ENCODE data around the gene RBM47. TPM values are rescaled to one million over a fixed set of nuclear protein-coding genes. Genes with fewer than 3 reads are reported as not detected.
A peak's percentile ranks its signal among the peaks of the same experiment; 100 is the strongest.
"Not testable (repeated sequence)": the region's sequence is repeated elsewhere in the genome, so short reads cannot be mapped to it uniquely, and the experiment has no call there.

Gene RBM47
- total RNA-seq, 1 donor from 2014 or later = 37.8 TPM

DNA sequence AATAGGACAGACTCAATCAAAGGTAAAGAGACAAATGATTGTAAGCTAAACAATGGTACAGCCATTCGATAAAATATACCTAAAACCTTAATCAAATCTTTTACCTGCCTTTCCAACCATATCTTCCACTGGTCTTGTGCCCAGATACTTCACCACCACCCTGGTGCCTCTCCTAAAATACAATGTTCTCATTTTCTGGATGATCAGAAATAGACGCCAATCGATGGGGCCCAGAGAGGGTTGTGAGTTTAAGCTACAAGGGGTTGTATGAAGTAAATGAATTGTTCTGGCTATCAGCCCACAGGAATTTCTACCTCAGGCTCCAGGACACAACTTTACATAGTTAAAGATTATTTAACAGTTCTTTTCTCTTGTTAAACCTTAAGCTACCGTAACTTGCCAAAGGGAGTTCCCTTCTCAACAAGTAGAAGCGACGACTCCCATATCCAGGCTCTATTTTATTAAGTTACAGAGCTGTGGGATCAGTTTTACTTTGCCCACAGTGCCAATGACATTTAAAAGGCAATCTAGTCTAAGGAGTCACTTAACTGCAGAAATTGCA lies 195.5 kb downstream of the RBM47 start:
- peaks cover 34% of the 10 kb centered on the region for H3K36me3 Mint-ChIP-seq
- H3K4me3 Mint-ChIP-seq = no peak overlapping the region
- TF ChIP-seq, protein P1, sequence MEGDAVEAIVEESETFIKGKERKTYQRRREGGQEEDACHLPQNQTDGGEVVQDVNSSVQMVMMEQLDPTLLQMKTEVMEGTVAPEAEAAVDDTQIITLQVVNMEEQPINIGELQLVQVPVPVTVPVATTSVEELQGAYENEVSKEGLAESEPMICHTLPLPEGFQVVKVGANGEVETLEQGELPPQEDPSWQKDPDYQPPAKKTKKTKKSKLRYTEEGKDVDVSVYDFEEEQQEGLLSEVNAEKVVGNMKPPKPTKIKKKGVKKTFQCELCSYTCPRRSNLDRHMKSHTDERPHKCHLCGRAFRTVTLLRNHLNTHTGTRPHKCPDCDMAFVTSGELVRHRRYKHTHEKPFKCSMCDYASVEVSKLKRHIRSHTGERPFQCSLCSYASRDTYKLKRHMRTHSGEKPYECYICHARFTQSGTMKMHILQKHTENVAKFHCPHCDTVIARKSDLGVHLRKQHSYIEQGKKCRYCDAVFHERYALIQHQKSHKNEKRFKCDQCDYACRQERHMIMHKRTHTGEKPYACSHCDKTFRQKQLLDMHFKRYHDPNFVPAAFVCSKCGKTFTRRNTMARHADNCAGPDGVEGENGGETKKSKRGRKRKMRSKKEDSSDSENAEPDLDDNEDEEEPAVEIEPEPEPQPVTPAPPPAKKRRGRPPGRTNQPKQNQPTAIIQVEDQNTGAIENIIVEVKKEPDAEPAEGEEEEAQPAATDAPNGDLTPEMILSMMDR (IDR thresholded peaks at IDR 0.05; ENCODE audit: unreplicated experiment) = no peak
- no peak overlapping the region for H3K27ac Mint-ChIP-seq
- no peak for DNase-seq (ENCODE audit: low spot score in 2 of 2, unreplicated experiment in 2 of 2)
- H3K4me1 Mint-ChIP-seq = no peaks in the 10 kb centered on the region
- H3K27me3 Mint-ChIP-seq (ENCODE audit: low read depth) = no peaks in the 10 kb centered on the region
- H3K9me3 Mint-ChIP-seq = no peaks in the 10 kb centered on the region

DNA sequence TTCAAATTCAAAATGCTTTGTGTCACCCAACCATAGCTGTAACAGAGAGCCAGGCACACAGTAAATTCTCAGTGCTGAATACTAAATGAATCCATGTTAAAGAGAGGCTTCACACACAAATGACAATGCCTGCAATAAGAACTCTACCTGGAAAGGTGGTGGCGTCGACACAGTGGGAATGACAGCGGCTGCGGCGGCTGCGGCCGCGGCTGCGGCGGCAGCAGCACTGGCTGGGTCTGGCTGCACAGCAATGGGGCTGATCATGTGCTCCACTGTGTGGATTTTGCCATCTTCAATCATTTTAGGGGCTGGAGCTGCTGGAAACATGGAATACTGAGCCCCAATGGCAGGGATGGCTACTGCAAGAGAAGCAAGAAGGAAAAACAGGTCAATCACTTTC lies 197.2 kb downstream of the RBM47 start:
- Mint-ChIP-seq H3K9me3 (no peaks in the 10 kb centered on the region), H3K27ac (no peak overlapping the region), H3K4me3 (no peak overlapping the region), H3K36me3 (peaks cover 36% of the 10 kb centered on the region), H3K4me1 (no peaks in the 10 kb centered on the region), H3K27me3 (ENCODE audit: low read depth) (no peaks in the 10 kb centered on the region)
- TF ChIP-seq, protein P1 (IDR thresholded peaks at IDR 0.05; ENCODE audit: unreplicated experiment) = no peak
- no peak for DNase-seq (ENCODE audit: low spot score in 2 of 2, unreplicated experiment in 2 of 2)

DNA sequence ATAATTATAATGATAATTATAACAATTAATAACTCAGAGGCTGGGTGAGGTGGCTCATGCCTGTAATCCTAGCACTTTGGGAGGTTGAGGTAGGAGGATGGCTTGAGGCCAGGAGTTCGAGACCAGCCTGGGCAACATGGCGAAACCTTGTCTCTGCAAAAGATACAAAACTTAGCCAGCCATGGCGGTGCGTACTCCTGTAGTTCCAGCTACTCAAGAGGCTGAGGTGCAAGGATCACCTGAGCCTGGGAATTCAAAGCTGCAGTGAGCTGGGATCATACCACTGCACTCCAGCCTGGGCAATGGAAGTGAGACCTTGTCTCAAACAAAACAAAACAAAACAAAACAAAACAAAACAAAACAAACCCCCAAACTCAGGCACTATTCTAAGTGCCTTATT lies 201.8 kb downstream of the RBM47 start:
- peaks cover 28% of the 10 kb centered on the region for H3K36me3 Mint-ChIP-seq
- not testable (repeated sequence) for H3K4me3 Mint-ChIP-seq; H3K9me3 Mint-ChIP-seq; DNase-seq (ENCODE audit: low spot score in 2 of 2, unreplicated experiment in 2 of 2); H3K27ac Mint-ChIP-seq; H3K4me1 Mint-ChIP-seq; H3K27me3 Mint-ChIP-seq (ENCODE audit: low read depth)

DNA sequence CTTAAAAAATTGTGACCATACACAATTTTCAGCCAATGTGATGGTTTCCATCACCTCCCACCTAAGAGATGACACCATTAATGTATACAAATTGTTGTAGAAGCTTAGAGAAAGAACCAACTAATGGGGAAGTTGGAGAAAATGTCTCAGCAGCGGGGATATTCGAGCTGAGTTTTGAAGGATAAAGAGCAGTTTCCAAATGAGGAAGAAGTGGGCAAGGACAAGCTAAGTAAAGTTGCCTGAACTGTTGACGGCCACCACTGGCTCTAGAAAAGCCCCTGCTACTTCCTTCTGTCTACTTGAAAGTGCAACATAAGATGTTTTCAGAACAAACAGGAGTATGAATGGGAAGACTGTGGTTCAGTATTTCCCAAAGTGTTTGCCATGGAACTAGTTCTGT lies 202.5 kb downstream of the RBM47 start:
- Mint-ChIP-seq H3K4me1 (no peaks in the 10 kb centered on the region), H3K27ac (no peak overlapping the region), H3K27me3 (ENCODE audit: low read depth) (no peaks in the 10 kb centered on the region), H3K36me3 (peaks cover 24% of the 10 kb centered on the region), H3K9me3 (no peaks in the 10 kb centered on the region), H3K4me3 (no peak overlapping the region)
- no peak for DNase-seq (ENCODE audit: low spot score in 2 of 2, unreplicated experiment in 2 of 2)
- TF ChIP-seq, protein P1 (IDR thresholded peaks at IDR 0.05; ENCODE audit: unreplicated experiment) = no peak

DNA sequence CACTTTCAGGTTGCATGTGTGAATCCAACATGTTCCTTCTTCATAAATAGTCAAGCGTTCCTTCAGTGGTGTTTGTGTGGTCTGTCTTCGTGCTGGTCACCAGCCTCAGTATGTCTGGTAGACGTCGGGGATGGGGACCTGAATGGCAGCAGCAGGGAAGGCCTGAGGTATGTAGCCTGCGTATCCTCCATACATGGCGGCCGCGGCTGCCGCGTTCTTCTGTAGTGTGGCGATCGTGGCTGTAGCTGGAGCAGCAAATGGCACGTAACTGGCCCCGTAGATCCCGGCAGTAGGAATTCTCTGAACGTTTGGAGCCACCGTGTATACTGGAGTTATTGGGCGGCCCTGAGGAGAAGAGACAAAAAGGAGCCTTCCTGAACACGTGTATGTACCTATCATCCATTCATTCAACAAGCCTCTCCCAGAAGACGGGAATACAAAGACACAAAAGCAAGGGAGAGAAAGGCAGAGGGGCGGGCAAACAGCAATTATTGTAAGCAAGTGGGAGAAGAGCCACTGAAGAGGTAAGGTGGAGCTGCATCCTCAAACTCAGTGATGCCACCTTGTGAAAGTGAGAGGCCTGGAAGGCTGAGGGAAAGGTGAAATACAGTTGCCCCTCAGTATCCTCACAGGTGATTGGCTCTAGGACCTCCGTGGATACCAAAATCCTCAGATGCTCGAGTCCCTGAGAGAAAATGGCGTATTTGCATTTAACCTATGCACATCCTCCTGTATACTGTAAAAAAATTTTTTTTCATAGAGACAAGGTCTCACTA lies 203.7 kb downstream of the RBM47 start:
- H3K4me1 Mint-ChIP-seq = no peaks in the 10 kb centered on the region
- H3K4me3 Mint-ChIP-seq = no peak overlapping the region
- no peaks in the 10 kb centered on the region for H3K9me3 Mint-ChIP-seq
- TF ChIP-seq, protein P1 (IDR thresholded peaks at IDR 0.05; ENCODE audit: unreplicated experiment) = no peak
- peaks cover 20% of the 10 kb centered on the region for H3K36me3 Mint-ChIP-seq
- DNase-seq (ENCODE audit: low spot score in 2 of 2, unreplicated experiment in 2 of 2) = no peak
- no peaks in the 10 kb centered on the region for H3K27me3 Mint-ChIP-seq (ENCODE audit: low read depth)
- H3K27ac Mint-ChIP-seq = no peak overlapping the region

DNA sequence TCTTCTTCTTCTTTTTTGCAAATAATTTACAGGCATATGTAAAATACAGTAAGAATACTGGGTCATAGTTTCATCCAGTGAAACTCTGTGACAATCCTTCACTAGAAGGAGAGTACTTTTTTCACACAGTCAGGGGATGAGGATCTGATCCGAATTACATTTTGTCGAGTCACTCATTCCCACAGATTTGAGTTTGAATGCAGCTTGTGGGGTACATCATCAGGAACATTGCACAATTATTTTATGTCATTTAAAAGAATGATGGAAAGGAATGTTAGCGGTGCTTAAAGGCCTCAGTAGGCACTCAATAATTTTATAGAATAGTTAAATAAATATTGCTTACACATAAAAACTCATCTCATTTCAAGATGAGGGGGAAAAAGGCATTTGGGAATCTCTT lies 205.9 kb downstream of the RBM47 start:
- DNase-seq (ENCODE audit: low spot score in 2 of 2, unreplicated experiment in 2 of 2) = no peak
- Mint-ChIP-seq H3K4me1 (no peaks in the 10 kb centered on the region), H3K27me3 (ENCODE audit: low read depth) (no peaks in the 10 kb centered on the region), H3K36me3 (peaks cover 18% of the 10 kb centered on the region), H3K27ac (peak overlapping the region; percentile 56), H3K4me3 (no peak overlapping the region), H3K9me3 (peaks cover 2% of the 10 kb centered on the region)
- TF ChIP-seq, protein P1 (IDR thresholded peaks at IDR 0.05; ENCODE audit: unreplicated experiment) = no peak
